22Rv1 (cell line): ENCODE results near the gene ARHGAP10.

Experiments used
- H3K27ac ChIP-seq: fragments of 450-650 bp; 2 replicates; pipeline ENCODE4 v1.5.1; 2017
- ZFX ChIP-seq: fragments of 450-650 bp; IDR thresholded peaks from 2 replicates; pipeline ENCODE4 v1.6.1; 2017; ENCODE audit warnings: antibody characterized with exemption, borderline replicate concordance
- TF ChIP-seq, protein P1 (sequence below): fragments of 450-650 bp; IDR thresholded peaks from 2 replicates; pipeline ENCODE4 v1.5.1; 2017; ENCODE audit warnings: mild to moderate bottlenecking

The ARHGAP10 gene

GRCh38 chr4:147734496-147734895 lies 2.6 kb downstream of the ARHGAP10 start:
- no peak for TF ChIP-seq ZFX
- TF ChIP-seq, protein P1, sequence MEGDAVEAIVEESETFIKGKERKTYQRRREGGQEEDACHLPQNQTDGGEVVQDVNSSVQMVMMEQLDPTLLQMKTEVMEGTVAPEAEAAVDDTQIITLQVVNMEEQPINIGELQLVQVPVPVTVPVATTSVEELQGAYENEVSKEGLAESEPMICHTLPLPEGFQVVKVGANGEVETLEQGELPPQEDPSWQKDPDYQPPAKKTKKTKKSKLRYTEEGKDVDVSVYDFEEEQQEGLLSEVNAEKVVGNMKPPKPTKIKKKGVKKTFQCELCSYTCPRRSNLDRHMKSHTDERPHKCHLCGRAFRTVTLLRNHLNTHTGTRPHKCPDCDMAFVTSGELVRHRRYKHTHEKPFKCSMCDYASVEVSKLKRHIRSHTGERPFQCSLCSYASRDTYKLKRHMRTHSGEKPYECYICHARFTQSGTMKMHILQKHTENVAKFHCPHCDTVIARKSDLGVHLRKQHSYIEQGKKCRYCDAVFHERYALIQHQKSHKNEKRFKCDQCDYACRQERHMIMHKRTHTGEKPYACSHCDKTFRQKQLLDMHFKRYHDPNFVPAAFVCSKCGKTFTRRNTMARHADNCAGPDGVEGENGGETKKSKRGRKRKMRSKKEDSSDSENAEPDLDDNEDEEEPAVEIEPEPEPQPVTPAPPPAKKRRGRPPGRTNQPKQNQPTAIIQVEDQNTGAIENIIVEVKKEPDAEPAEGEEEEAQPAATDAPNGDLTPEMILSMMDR, result no peak
- no peak overlapping the region for H3K27ac ChIP-seq

DNA sequence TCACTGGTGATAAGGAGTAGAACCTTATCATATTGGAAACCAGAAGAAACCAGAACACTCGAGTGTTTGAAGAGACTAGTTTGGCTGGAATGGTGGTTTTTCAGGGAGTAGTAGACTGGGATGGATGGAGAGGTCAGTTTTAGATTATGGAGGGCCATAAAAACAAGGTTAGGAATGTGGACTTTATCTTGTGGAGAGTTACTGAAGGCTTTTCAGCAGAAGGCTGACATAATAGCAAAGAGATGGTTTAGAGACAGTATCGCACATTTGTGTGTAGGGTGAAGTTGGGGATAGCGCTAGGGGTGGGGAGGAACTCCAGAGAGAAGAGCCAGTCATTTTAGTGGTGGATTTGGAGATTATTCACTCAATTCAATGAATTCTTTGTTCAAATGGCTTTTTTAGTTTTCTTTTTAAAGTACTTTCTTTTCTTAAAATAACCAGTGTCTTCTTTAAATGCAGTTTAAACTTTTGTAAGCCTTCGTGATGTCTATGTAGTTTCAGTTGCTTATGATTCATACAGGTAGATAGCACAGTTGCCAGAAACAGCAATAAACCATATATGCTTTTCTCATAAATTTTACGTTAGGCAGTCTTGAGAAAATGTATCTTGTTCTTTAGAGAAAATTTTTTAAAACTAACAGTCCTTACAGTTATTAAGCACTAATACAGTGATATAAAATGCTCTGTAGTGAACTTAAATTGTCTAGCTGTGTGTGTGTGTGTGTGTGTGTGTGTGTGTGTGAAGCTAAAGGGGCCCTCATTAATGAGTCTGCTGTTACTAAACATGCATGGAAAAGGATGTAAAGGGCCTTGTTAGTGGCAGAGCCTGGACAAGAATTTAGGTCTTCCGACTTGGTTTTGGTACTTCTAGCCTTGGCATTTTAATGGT lies 3.8 kb downstream of the ARHGAP10 start:
- TF ChIP-seq, protein P1, result no peak
- no peak for TF ChIP-seq ZFX
- no peak overlapping the region for H3K27ac ChIP-seq

- TF ChIP-seq, protein P1, result no peak
- no peak for TF ChIP-seq ZFX
- H3K27ac ChIP-seq, result no peak overlapping the region
These were observed 4.6 kb downstream of the ARHGAP10 start for GRCh38 chr4:147736458-147736857.

- TF ChIP-seq ZFX, result no peak
- TF ChIP-seq, protein P1, result no peak
- no peak overlapping the region for H3K27ac ChIP-seq
These were observed 5.7 kb downstream of the ARHGAP10 start for GRCh38 chr4:147737623-147738022.

DNA sequence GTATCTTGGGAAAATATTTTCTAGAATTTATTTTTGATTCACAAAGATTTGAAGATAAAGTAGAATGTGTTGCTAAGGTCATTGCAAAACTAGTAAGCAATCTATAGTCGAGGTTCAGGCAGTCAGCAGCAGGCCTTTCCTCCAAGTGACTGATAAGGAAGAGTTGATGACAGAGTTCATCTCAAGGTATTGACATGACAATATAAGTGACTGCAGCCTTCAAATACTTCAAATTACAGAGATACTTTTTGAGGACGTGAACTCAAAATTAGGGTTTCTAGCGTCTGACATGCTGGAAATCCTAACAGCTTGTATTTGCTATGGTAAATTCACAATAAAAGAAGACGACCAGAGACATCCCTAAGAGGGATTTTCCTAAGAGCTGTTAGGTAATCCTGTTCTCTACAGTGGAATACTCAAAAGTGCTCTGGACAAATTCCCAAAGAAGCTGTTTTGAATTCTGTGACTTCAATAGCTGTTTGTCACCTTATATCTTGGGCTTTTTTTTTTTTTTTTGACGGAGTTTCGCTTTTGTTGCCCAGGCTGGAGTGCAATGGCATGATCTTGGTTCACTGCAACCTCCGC lies 7.4 kb downstream of the ARHGAP10 start:
- no peak overlapping the region for H3K27ac ChIP-seq
- TF ChIP-seq ZFX, result no peak
- TF ChIP-seq, protein P1, result no peak

DNA sequence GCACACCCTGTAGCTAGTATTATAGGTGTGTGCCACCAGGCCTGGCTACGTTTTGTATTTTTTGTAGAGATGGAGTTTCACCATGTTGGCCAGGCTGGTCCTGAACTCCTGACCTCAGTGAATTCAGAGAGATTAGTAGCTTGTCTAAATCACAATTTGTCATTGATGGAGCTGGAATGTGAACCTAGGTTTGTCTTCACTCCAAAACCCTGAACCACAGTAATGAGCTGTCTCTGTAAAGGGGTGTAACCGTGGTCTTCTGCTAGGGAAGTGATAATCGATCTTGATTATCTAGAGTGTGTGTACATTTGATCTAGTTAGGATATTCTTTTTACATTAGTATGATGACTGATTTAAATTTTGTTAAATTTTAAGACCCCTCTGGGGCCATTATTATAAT lies 8.3 kb downstream of the ARHGAP10 start:
- H3K27ac ChIP-seq, result no peak overlapping the region
- no peak for TF ChIP-seq ZFX
- TF ChIP-seq, protein P1, result no peak

DNA sequence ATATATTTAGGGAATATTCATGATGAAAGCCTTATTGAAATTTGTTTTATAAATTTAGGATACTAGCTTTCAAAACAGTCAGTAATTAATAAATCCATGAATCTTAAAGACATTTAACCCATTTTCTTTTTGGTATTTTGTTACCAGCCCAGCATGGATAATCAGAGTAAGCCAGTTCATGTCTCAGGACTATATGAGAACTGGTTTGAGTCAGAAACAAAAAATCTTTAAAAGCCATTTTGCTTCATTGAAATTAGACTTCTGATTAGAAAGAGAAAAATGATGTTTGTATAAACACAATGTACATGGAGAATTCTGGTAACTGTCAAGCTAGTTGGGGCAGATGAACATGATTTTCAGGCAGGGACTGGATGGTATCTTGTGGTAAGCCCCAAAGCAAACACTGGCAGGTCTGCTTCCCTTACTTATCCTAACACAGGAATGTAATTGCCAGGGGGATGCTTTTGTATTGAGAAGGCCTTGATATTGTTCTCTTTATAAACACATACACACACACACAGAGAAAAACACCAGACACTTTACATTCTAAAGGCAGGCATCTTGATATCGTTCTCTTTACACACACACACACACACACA lies 9.4 kb downstream of the ARHGAP10 start:
- H3K27ac ChIP-seq, result no peak overlapping the region
- TF ChIP-seq, protein P1, result no peak
